ENCODE data around the gene ABCC8.

Gene ABCC8

GRCh38 chr11:17476317-17477083 lies at the start of gene ABCC8:
Gene ABCC8, minus strand, starts transcription at chr11:17476845. Its CDS starts 69 bp downstream, at chr11:17476776.
- no peak for DNase-seq (ENCODE audit: low read depth in 3 of 3)

GRCh38 chr11:17526326-17526725 lies 49.7 kb upstream of the ABCC8 start:
- no peak for DNase-seq (ENCODE audit: low read depth in 3 of 3)

- no peak for DNase-seq (ENCODE audit: low read depth in 3 of 3)
Observed at GRCh38 chr11:17525570-17525969, 48.9 kb upstream of the ABCC8 start.

GRCh38 chr11:17524221-17524620 lies 47.6 kb upstream of the ABCC8 start:
- no peak for DNase-seq (ENCODE audit: low read depth in 3 of 3)

GRCh38 chr11:17522655-17523054 lies 46.0 kb upstream of the ABCC8 start:
- no peak for DNase-seq (ENCODE audit: low read depth in 3 of 3)

- no peak for DNase-seq (ENCODE audit: low read depth in 3 of 3)
Observed at GRCh38 chr11:17521106-17521900, 44.7 kb upstream of the ABCC8 start.

GRCh38 chr11:17519061-17519885 lies 42.6 kb upstream of the ABCC8 start:
- DNase-seq (ENCODE audit: low read depth in 3 of 3) = no peak

GRCh38 chr11:17518366-17518765 lies 41.7 kb upstream of the ABCC8 start:
- no peak for DNase-seq (ENCODE audit: low read depth in 3 of 3)

GRCh38 chr11:17517186-17517585 lies 40.5 kb upstream of the ABCC8 start:
- DNase-seq (ENCODE audit: low read depth in 3 of 3) = no peak

GRCh38 chr11:17516551-17517150 lies 40.0 kb upstream of the ABCC8 start:
- no peak for DNase-seq (ENCODE audit: low read depth in 3 of 3)

GRCh38 chr11:17515443-17516176 lies 39.0 kb upstream of the ABCC8 start:
- DNase-seq (ENCODE audit: low read depth in 3 of 3) = no peak

- DNase-seq (ENCODE audit: low read depth in 3 of 3) = no peak
Observed at GRCh38 chr11:17514476-17514875, 37.8 kb upstream of the ABCC8 start.

- DNase-seq (ENCODE audit: low read depth in 3 of 3) = no peak
Observed at GRCh38 chr11:17513853-17514252, 37.2 kb upstream of the ABCC8 start.

- DNase-seq (ENCODE audit: low read depth in 3 of 3) = no peak
Observed at GRCh38 chr11:17512101-17512500, 35.5 kb upstream of the ABCC8 start.

- DNase-seq (ENCODE audit: low read depth in 3 of 3) = no peak
Observed at GRCh38 chr11:17511571-17511970, 34.9 kb upstream of the ABCC8 start.

- no peak for DNase-seq (ENCODE audit: low read depth in 3 of 3)
Observed at GRCh38 chr11:17510507-17511206, 34.0 kb upstream of the ABCC8 start.

GRCh38 chr11:17508791-17509190 lies 32.1 kb upstream of the ABCC8 start:
- no peak for DNase-seq (ENCODE audit: low read depth in 3 of 3)

- no peak for DNase-seq (ENCODE audit: low read depth in 3 of 3)
Observed at GRCh38 chr11:17508306-17508705, 31.7 kb upstream of the ABCC8 start.

GRCh38 chr11:17507773-17508172 lies 31.1 kb upstream of the ABCC8 start:
- DNase-seq (ENCODE audit: low read depth in 3 of 3) = no peak

- no peak for DNase-seq (ENCODE audit: low read depth in 3 of 3)
Observed at GRCh38 chr11:17506942-17507341, 30.3 kb upstream of the ABCC8 start.

Data from stimulated activated CD4-positive, alpha-beta T cell treated with anti-CD3 and anti-CD28 coated beads, TNF-alpha, amount 100 ng/mL, for 4 hours (primary cell).